Gastrocnemius medialis (tissue), 4 donors: ENCODE results near the gene PCCA. TPM values are rescaled to one million over a fixed set of nuclear protein-coding genes. Genes with fewer than 3 reads are reported as not detected.
"Not testable (repeated sequence)": the region's sequence is repeated elsewhere in the genome, so short reads cannot be mapped to it uniquely, and the experiment has no call there.

Experiments
- ATAC-seq, 2 donors: fragments of 150-250 bp; one replicate each; pipeline ENCODE4 v1.9.1; 2016
- DNase-seq, 2 donors: peaks; one replicate each; pipeline ENCODE4 v3.0.0-alpha.2; 2019
- H3K27ac ChIP-seq, 4 donors: fragments of 200-600 bp; sonication (generic); 1 replicate in 1 of 4; 2 replicates in 3 of 4; pipeline ENCODE4 v1.5.1; 2016 to 2018; ENCODE audit warnings: mild to moderate bottlenecking in 2 of 4, moderate library complexity in 1 of 4
- H3K27me3 ChIP-seq, 3 donors: fragments of 200-600 bp; sonication (generic) in 2 of 3; 1 replicate in 1 of 3; 2 replicates in 2 of 3; pipeline versions ENCODE4 v1.5.1 to v1.6.0; 2016 to 2019; ENCODE audit warnings: mild to moderate bottlenecking in 1 of 3, moderate library complexity in 1 of 3
- H3K36me3 ChIP-seq, 2 donors: fragments of 200-600 bp; sonication (generic) in 1 of 2; one replicate each; pipeline ENCODE4 v1.5.1; 2017 to 2018
- H3K4me1 ChIP-seq, 2 donors: fragments of 200-600 bp; sonication (generic) in 1 of 2; one replicate each; pipeline ENCODE4 v1.5.1; 2016 to 2017; ENCODE audit warnings: mild to moderate bottlenecking in 2 of 2
- H3K4me3 ChIP-seq, 4 donors: fragments of 200-600 bp; sonication (generic) in 3 of 4; 1 replicate in 1 of 4; 2 replicates in 3 of 4; pipeline ENCODE4 v1.5.1; 2016 to 2019; ENCODE audit warnings: mild to moderate bottlenecking in 2 of 4
- H3K9me3 ChIP-seq, 3 donors: fragments of 200-600 bp; sonication (generic) in 2 of 3; 1 replicate in 1 of 3; 2 replicates in 2 of 3; pipeline ENCODE4 v1.5.1; 2016 to 2019
- POLR2A ChIP-seq, 2 donors: fragments of 450-650 bp; IDR thresholded peaks; one replicate each; pipeline ENCODE4 v1.6.1; 2017; ENCODE audit warnings: antibody characterized with exemption in 2 of 2, mild to moderate bottlenecking in 2 of 2, moderate library complexity in 2 of 2
- in situ Hi-C, 4 donors: fragments of 200-750 bp; cut with MboI; loops; one replicate each; pipeline versions ENCODE4 v1.15.0 to v1.8.0; 2017; ENCODE audit warnings: low sequenced_read_pairs in 4 of 4
- intact Hi-C: fragments of 100-400 bp; cut with DNase I; formaldehyde crosslinking; loops from one replicate; pipeline ENCODE4 v1.15.1; 2023; ENCODE audit warnings: low total_unique reads
- total RNA-seq, 4 donors: library from RNA; depleted of rRNA; stranded (reverse); fragments of >200 nt; gene quantifications; one replicate each; pipeline versions ENCODE4 v1.1.0 to v1.2.3, GENCODE V29; 2016
- TF ChIP-seq, protein P1 (sequence below), 5 experiments: fragments of 450-650 bp in 3 of 5; fragments of 200-600 bp in 2 of 5; sonication (generic) in 2 of 5; IDR thresholded peaks in 4 of 5; conservative IDR thresholded peaks in 1 of 5; 1 replicate in 4 of 5; 2 replicates in 1 of 5; pipeline ENCODE4 v1.5.1; 2016 to 2019; ENCODE audit warnings: antibody characterized with exemption in 5 of 5, mild to moderate bottlenecking in 3 of 5, moderate library complexity in 3 of 5

PCCA gene
- total RNA-seq, 4 donors from 2014 or later: 7.5 to 19.5 (median 10.8) TPM

DNA sequence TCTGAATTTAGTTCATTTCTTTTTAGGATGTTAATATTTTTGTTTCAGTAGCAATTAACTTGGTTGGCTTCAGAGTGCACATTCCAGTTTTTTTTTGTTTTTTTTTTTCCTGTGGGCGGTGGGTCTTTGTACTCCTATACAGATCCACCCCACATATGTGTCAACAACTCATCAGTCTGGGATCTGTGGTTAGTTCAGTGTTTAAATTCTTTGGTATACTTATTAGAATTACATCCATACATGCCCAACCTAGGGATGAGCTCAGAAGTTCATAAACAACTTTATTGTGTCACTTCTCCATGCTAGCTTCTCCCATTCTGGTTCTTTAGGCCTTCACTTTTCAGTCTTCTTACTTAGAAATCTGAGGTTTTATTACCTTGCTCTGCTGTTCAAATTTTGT is 50.9 kb downstream of the PCCA start:
- DNase-seq: no peak
- intact Hi-C loops: no loop called here
- no peak for TF ChIP-seq POLR2A (IDR thresholded peaks at IDR 0.05)
- TF ChIP-seq, protein P1, sequence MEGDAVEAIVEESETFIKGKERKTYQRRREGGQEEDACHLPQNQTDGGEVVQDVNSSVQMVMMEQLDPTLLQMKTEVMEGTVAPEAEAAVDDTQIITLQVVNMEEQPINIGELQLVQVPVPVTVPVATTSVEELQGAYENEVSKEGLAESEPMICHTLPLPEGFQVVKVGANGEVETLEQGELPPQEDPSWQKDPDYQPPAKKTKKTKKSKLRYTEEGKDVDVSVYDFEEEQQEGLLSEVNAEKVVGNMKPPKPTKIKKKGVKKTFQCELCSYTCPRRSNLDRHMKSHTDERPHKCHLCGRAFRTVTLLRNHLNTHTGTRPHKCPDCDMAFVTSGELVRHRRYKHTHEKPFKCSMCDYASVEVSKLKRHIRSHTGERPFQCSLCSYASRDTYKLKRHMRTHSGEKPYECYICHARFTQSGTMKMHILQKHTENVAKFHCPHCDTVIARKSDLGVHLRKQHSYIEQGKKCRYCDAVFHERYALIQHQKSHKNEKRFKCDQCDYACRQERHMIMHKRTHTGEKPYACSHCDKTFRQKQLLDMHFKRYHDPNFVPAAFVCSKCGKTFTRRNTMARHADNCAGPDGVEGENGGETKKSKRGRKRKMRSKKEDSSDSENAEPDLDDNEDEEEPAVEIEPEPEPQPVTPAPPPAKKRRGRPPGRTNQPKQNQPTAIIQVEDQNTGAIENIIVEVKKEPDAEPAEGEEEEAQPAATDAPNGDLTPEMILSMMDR (IDR thresholded peaks at IDR 0.05 in 4 of 5, conservative IDR thresholded peaks at IDR 0.05 in 1 of 5): no peak

DNA sequence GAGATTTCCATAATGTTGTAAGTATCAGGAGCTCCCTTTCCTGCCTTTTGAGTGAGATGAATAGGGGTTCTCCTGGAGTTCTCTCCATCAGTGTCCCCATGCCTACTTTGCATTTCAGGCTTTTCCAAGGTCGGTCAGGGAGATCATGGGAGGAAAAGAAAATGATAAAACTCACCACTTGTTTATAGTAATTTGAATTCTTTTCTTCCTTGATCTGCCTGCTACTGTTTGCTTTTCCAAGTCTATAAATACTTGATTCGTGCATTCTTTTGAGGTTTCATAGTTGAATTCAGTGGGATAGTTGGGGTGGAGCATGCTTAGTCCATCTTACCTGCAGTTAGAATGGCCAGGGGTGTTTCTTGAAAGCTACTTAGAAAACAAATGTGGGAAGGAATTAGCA is 51.5 kb downstream of the PCCA start:
- Histone ChIP-seq H3K4me1 (no peaks in the 10 kb centered on the region), H3K4me3 (no peak overlapping the region), H3K27ac (no peak overlapping the region), H3K36me3 (no peaks in the 10 kb centered on the region), H3K27me3 (no peaks in the 10 kb centered on the region), H3K9me3 (no peaks in the 10 kb centered on the region)
- TF ChIP-seq, protein P1 (IDR thresholded peaks at IDR 0.05 in 4 of 5, conservative IDR thresholded peaks at IDR 0.05 in 1 of 5): no peak
- no peak for TF ChIP-seq POLR2A (IDR thresholded peaks at IDR 0.05)
- DNase-seq (no peak), ATAC-seq (no peak)
- intact Hi-C loops (no loop called here), in situ Hi-C loops (no loop called here)

More for the DNA sequence above, 50.9 kb downstream of the PCCA start:
- in situ Hi-C loops: no loop called here
- H3K36me3 ChIP-seq: no peaks in the 10 kb centered on the region
- no peaks in the 10 kb centered on the region for H3K27me3 ChIP-seq
- no peaks in the 10 kb centered on the region for H3K9me3 ChIP-seq
- no peak overlapping the region for H3K27ac ChIP-seq
- no peak for ATAC-seq
- no peaks in the 10 kb centered on the region for H3K4me1 ChIP-seq
- no peak overlapping the region for H3K4me3 ChIP-seq

DNA sequence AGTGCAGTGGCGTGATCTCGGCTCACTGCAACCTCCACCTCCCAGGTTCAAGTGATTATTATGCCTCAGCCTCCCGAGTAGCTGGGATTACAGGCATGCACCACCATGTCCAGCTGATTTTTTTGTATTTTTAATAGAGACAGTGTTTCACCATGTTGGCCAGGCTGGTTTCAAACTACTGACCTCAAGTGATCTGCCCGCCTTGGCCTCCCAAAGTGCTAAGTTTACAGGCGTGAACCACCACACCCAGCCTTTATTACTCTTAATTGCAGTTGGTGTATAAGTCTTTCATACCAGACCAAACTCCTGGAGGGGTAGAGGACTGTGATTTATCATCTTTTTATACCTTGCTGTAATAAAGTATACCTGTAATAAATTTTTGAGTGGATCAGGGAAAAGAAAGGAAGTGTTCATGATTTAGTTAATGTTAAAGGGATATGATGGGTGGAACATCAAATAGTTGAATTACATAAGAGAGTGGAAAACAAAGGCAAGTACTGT is 52.6 kb downstream of the PCCA start:
- H3K27me3 ChIP-seq, DNase-seq, H3K36me3 ChIP-seq, H3K4me1 ChIP-seq, intact Hi-C loops, in situ Hi-C loops, H3K27ac ChIP-seq, ATAC-seq, H3K9me3 ChIP-seq, H3K4me3 ChIP-seq: not testable (repeated sequence)

DNA sequence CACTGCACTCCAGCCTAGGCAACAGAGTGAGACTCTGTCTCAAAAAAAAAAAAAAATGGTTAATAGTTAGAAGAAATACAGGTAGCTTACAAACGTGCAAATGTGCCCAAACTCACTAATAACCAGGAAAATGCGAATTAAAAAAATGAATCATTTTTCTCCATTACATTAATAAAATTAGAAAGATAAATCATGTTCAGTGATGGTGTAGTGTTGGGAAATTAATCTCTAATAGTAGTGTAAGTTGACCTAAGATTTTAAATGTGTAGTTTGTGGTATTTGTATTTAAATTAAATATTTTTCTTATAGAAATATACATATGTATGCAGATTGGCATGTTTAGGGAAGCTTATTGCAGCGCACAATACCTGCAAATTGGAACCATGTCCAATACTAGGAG is 57.6 kb downstream of the PCCA start:
- no peaks in the 10 kb centered on the region for H3K36me3 ChIP-seq
- TF ChIP-seq POLR2A (IDR thresholded peaks at IDR 0.05): no peak

DNA sequence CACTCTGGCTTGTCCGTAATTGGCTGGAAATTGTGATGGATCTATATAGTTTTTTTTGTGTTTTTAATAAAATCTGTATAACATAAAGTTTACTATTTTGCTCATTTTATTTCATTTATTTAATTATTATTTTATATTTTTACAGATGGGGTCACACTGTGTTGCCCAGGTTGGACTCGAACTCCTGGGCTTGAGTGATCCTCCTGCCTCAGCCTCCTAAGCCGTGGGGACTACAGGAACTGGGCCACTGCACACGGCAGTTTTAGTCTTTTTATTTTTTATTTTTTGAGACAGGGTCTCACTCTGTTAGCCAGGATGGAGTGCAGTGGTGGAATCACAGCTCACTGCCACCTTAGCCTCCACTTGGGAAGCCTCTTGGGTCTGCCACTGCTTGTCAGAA is 58.9 kb downstream of the PCCA start:
- intact Hi-C loops: no loop called here
- ATAC-seq: no peak
- Histone ChIP-seq H3K36me3 (no peaks in the 10 kb centered on the region), H3K4me1 (no peaks in the 10 kb centered on the region), H3K27me3 (no peaks in the 10 kb centered on the region), H3K9me3 (no peaks in the 10 kb centered on the region), H3K4me3 (no peak overlapping the region), H3K27ac (no peak overlapping the region)
- TF ChIP-seq, protein P1 (IDR thresholded peaks at IDR 0.05 in 4 of 5, conservative IDR thresholded peaks at IDR 0.05 in 1 of 5): no peak
- no peak for TF ChIP-seq POLR2A (IDR thresholded peaks at IDR 0.05)
- in situ Hi-C loops: no loop called here
- no peak for DNase-seq

More for the DNA sequence above, 57.6 kb downstream of the PCCA start:
- intact Hi-C loops (no loop called here), in situ Hi-C loops (no loop called here)
- no peak overlapping the region for H3K4me3 ChIP-seq
- no peaks in the 10 kb centered on the region for H3K9me3 ChIP-seq
- no peak overlapping the region for H3K27ac ChIP-seq
- ATAC-seq: no peak
- no peaks in the 10 kb centered on the region for H3K27me3 ChIP-seq
- no peaks in the 10 kb centered on the region for H3K4me1 ChIP-seq
- no peak for DNase-seq

DNA sequence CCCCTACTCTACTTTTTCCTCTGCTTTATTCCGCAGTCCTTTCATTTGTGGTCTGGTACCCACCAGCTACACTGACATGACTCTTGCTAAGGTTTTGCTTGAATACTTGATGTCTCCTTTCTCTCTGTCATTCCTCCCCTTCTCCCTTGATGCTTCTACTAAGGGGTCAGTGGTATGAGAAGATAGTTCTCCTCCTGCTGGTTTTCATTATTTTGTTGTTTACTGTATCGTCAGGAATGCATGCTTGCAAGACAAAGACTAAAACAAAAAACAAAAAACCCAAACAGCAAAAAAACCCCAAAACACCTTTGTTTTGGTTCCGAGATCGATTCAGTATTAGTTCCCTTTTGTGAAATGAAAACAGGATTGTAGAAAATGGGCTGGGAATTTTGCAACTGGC is 59.5 kb downstream of the PCCA start:
- Histone ChIP-seq H3K27me3 (no peaks in the 10 kb centered on the region), H3K36me3 (no peaks in the 10 kb centered on the region), H3K27ac (no peak overlapping the region), H3K9me3 (no peaks in the 10 kb centered on the region), H3K4me1 (no peaks in the 10 kb centered on the region), H3K4me3 (no peak overlapping the region)
- no peak for ATAC-seq
- no peak for TF ChIP-seq POLR2A (IDR thresholded peaks at IDR 0.05)
- TF ChIP-seq, protein P1 (IDR thresholded peaks at IDR 0.05 in 4 of 5, conservative IDR thresholded peaks at IDR 0.05 in 1 of 5): no peak
- in situ Hi-C loops (no loop called here), intact Hi-C loops (no loop called here)
- no peak for DNase-seq
